ENCODE data around the gene TRAF2. TPM values are rescaled to one million over a fixed set of nuclear protein-coding genes. Genes with fewer than 3 reads are reported as not detected.
"Not testable (repeated sequence)": the region's sequence is repeated elsewhere in the genome, so short reads cannot be mapped to it uniquely, and the experiment has no call there.

TRAF2 gene
- total RNA-seq, 2 experiments from 2014 or later: 39.4 to 49.4 TPM

GRCh38 chr9:136865768-136866103 lies 20.6 kb upstream of the TRAF2 start:
- peak overlapping the region; percentile 85 for H3K4me3 Mint-ChIP-seq
- ChIA-PET CTCF (interaction anchor here (0.9 kb wide), 1 partner anchor 16 kb away, joined by 3 read pairs; no protein-coding TSS in a partner anchor), POLR2A (no interaction called here)
- no peaks in the 10 kb centered on the region for H3K27me3 Mint-ChIP-seq
- H3K36me3 Mint-ChIP-seq (ENCODE audit: low read depth): peaks cover 17% of the 10 kb centered on the region
- peaks cover 19% of the 10 kb centered on the region for H3K4me1 Mint-ChIP-seq
- H3K9me3 Mint-ChIP-seq: no peaks in the 10 kb centered on the region
- no peak for DNase-seq
- H3K27ac Mint-ChIP-seq: peak overlapping the region; percentile 62

- Mint-ChIP-seq H3K27ac (peak overlapping the region; percentile 84), H3K4me1 (peaks cover 19% of the 10 kb centered on the region), H3K36me3 (ENCODE audit: low read depth) (peaks cover 20% of the 10 kb centered on the region), H3K4me3 (peak overlapping the region; percentile 72)
- POLR2A ChIA-PET, CTCF ChIA-PET, H3K27me3 Mint-ChIP-seq, H3K9me3 Mint-ChIP-seq, DNase-seq: not testable (repeated sequence)
Measured at GRCh38 chr9:136866898-136867421, 19.4 kb upstream of the TRAF2 start.

- Mint-ChIP-seq H3K27me3 (no peaks in the 10 kb centered on the region), H3K4me1 (peaks cover 19% of the 10 kb centered on the region), H3K27ac (peak overlapping the region; percentile 68), H3K9me3 (peaks cover under 1% of the 10 kb centered on the region), H3K4me3 (peak overlapping the region; percentile 72), H3K36me3 (ENCODE audit: low read depth) (peaks cover 18% of the 10 kb centered on the region)
- CTCF ChIA-PET: interaction anchor here (0.6 kb wide), 1 partner anchor 25 kb away, joined by 3 read pairs; the partner anchor contains the start of gene AJM1
- POLR2A ChIA-PET: no interaction called here
- DNase-seq: no peak
Measured at GRCh38 chr9:136867480-136867879, 18.8 kb upstream of the TRAF2 start.

- Mint-ChIP-seq H3K36me3 (ENCODE audit: low read depth) (peaks cover 18% of the 10 kb centered on the region), H3K4me1 (peaks cover 19% of the 10 kb centered on the region), H3K27me3 (no peaks in the 10 kb centered on the region), H3K27ac (no peak overlapping the region), H3K9me3 (peaks cover 5% of the 10 kb centered on the region), H3K4me3 (peak overlapping the region; percentile 72)
- POLR2A ChIA-PET: no interaction called here
- DNase-seq: no peak
- CTCF ChIA-PET: interaction anchor here (0.6 kb wide), 1 partner anchor 25 kb away, joined by 3 read pairs; the partner anchor contains the start of gene AJM1
Measured at GRCh38 chr9:136867917-136868316, 18.4 kb upstream of the TRAF2 start.

GRCh38 chr9:136868644-136869043 lies 17.7 kb upstream of the TRAF2 start:
- CTCF ChIA-PET: interaction anchor here (1.0 kb wide), 1 partner anchor 10 kb away, joined by 5 read pairs; no protein-coding TSS in a partner anchor
- peaks cover 19% of the 10 kb centered on the region for H3K4me1 Mint-ChIP-seq
- H3K27me3 Mint-ChIP-seq: no peaks in the 10 kb centered on the region
- no peak overlapping the region for H3K4me3 Mint-ChIP-seq
- DNase-seq: no peak
- peaks cover 5% of the 10 kb centered on the region for H3K9me3 Mint-ChIP-seq
- H3K36me3 Mint-ChIP-seq (ENCODE audit: low read depth): peaks cover 11% of the 10 kb centered on the region
- POLR2A ChIA-PET: no interaction called here
- no peak overlapping the region for H3K27ac Mint-ChIP-seq

GRCh38 chr9:136869611-136870010 lies 16.7 kb upstream of the TRAF2 start:
- DNase-seq; H3K9me3 Mint-ChIP-seq; POLR2A ChIA-PET; H3K4me3 Mint-ChIP-seq; H3K27ac Mint-ChIP-seq; H3K36me3 Mint-ChIP-seq (ENCODE audit: low read depth); H3K27me3 Mint-ChIP-seq: not testable (repeated sequence)
- H3K4me1 Mint-ChIP-seq: peaks cover 12% of the 10 kb centered on the region
- CTCF ChIA-PET: interaction anchor here (0.9 to 1.7 kb wide), 6 partner anchors 9 to 35 kb away, joined by 3 to 5 read pairs (median 4); no protein-coding TSS in a partner anchor

- POLR2A ChIA-PET: no interaction called here
- Mint-ChIP-seq H3K36me3 (ENCODE audit: low read depth) (peaks cover 3% of the 10 kb centered on the region), H3K4me3 (no peak overlapping the region), H3K27ac (no peak overlapping the region), H3K9me3 (peaks cover 5% of the 10 kb centered on the region), H3K27me3 (no peaks in the 10 kb centered on the region), H3K4me1 (peaks cover 8% of the 10 kb centered on the region)
- CTCF ChIA-PET: interaction anchor here (0.6 to 1.1 kb wide), 4 partner anchors 14 to 101 kb away, joined by 3 to 4 read pairs (median 3); no protein-coding TSS in a partner anchor
- DNase-seq: no peak
Measured at GRCh38 chr9:136875155-136875554, 11.2 kb upstream of the TRAF2 start.

- no peak for DNase-seq
- POLR2A ChIA-PET: no interaction called here
- H3K4me3 Mint-ChIP-seq: no peak overlapping the region
- H3K9me3 Mint-ChIP-seq: peaks cover 5% of the 10 kb centered on the region
- H3K4me1 Mint-ChIP-seq: peaks cover 19% of the 10 kb centered on the region
- peaks cover 3% of the 10 kb centered on the region for H3K36me3 Mint-ChIP-seq (ENCODE audit: low read depth)
- CTCF ChIA-PET: interaction anchor here (0.9 kb wide), 1 partner anchor 156 kb away, joined by 3 read pairs; no protein-coding TSS in a partner anchor
- H3K27ac Mint-ChIP-seq: no peak overlapping the region
- H3K27me3 Mint-ChIP-seq: no peaks in the 10 kb centered on the region
Measured at GRCh38 chr9:136876476-136876875, 9.8 kb upstream of the TRAF2 start.

GRCh38 chr9:136880651-136881050 lies 5.7 kb upstream of the TRAF2 start:
- ChIA-PET POLR2A (no interaction called here), CTCF (interaction anchor here (0.6 to 2.9 kb wide), 8 partner anchors 10 to 155 kb away, joined by 3 to 16 read pairs (median 4); partner anchors contain the start of genes AJM1 and PAXX)
- Mint-ChIP-seq H3K4me1 (peaks cover 53% of the 10 kb centered on the region), H3K9me3 (no peaks in the 10 kb centered on the region), H3K36me3 (ENCODE audit: low read depth) (peaks cover 4% of the 10 kb centered on the region), H3K4me3 (no peak overlapping the region), H3K27ac (peak overlapping the region; percentile 82), H3K27me3 (no peaks in the 10 kb centered on the region)
- no peak for DNase-seq

- no peaks in the 10 kb centered on the region for H3K9me3 Mint-ChIP-seq
- H3K27ac Mint-ChIP-seq: peak overlapping the region; percentile 97
- H3K4me1 Mint-ChIP-seq: peaks cover 53% of the 10 kb centered on the region
- no peaks in the 10 kb centered on the region for H3K27me3 Mint-ChIP-seq
- peaks cover 4% of the 10 kb centered on the region for H3K36me3 Mint-ChIP-seq (ENCODE audit: low read depth)
- ChIA-PET POLR2A (interaction anchor here (0.6 kb wide), 2 partner anchors 17 to 65 kb away, joined by 3 to 4 read pairs; no protein-coding TSS in a partner anchor), CTCF (interaction anchor here (0.8 to 2.9 kb wide), 14 partner anchors 12 to 205 kb away, joined by 3 to 16 read pairs (median 4); partner anchors contain the start of genes AJM1, C8G, EDF1 and FBXW5)
- H3K4me3 Mint-ChIP-seq: peak overlapping the region; percentile 76
- peak; percentile 72 for DNase-seq
Measured at GRCh38 chr9:136881691-136882108, 4.6 kb upstream of the TRAF2 start.

- peaks cover 6% of the 10 kb centered on the region for H3K36me3 Mint-ChIP-seq (ENCODE audit: low read depth)
- POLR2A ChIA-PET: interaction anchor here (0.6 kb wide), 1 partner anchor 66 kb away, joined by 3 read pairs; no protein-coding TSS in a partner anchor
Measured at GRCh38 chr9:136882109-136882946, 4.0 kb upstream of the TRAF2 start.

GRCh38 chr9:136882947-136883283 lies 3.4 kb upstream of the TRAF2 start:
- CTCF ChIA-PET: interaction anchor here (1.2 to 2.9 kb wide), 5 partner anchors 22 to 62 kb away, joined by 4 to 16 read pairs (median 6); partner anchors contain the start of genes AJM1, C8G and FBXW5
- DNase-seq; H3K36me3 Mint-ChIP-seq (ENCODE audit: low read depth); POLR2A ChIA-PET; H3K27me3 Mint-ChIP-seq; H3K9me3 Mint-ChIP-seq: not testable (repeated sequence)
- peaks cover 57% of the 10 kb centered on the region for H3K4me1 Mint-ChIP-seq
- peak overlapping the region; percentile 76 for H3K4me3 Mint-ChIP-seq
- H3K27ac Mint-ChIP-seq: peak overlapping the region; percentile 97

More at GRCh38 chr9:136882109-136882946, 4.0 kb upstream of the TRAF2 start:
- Mint-ChIP-seq H3K4me3 (peak overlapping the region; percentile 76), H3K9me3 (no peaks in the 10 kb centered on the region), H3K27ac (peak overlapping the region; percentile 97), H3K4me1 (peaks cover 57% of the 10 kb centered on the region), H3K27me3 (no peaks in the 10 kb centered on the region)
- peak; percentile 88 for DNase-seq
- CTCF ChIA-PET: interaction anchor here (0.8 to 2.9 kb wide), 11 partner anchors 12 to 147 kb away, joined by 3 to 16 read pairs (median 4); partner anchors contain the start of genes AJM1, C8G, EDF1 and FBXW5

- CTCF ChIA-PET: interaction anchor here (1.1 to 1.3 kb wide), 4 partner anchors 11 to 61 kb away, joined by 3 to 5 read pairs (median 4); partner anchors contain the start of genes C8G and FBXW5
- H3K36me3 Mint-ChIP-seq (ENCODE audit: low read depth); H3K27me3 Mint-ChIP-seq; H3K9me3 Mint-ChIP-seq; POLR2A ChIA-PET; DNase-seq: not testable (repeated sequence)
- peak overlapping the region; percentile 76 for H3K4me3 Mint-ChIP-seq
- peak overlapping the region; percentile 97 for H3K27ac Mint-ChIP-seq
- peaks cover 62% of the 10 kb centered on the region for H3K4me1 Mint-ChIP-seq
Measured at GRCh38 chr9:136883670-136884069, 2.6 kb upstream of the TRAF2 start.
